Osteocyte (in vitro differentiated cells): ENCODE data around the gene KRT86. TPM values are rescaled to one million over a fixed set of nuclear protein-coding genes. Genes with fewer than 3 reads are reported as not detected.

Source experiments
- DNase-seq: peaks from one replicate; pipeline ENCODE4 v3.0.0; 2021; ENCODE audit warnings: mixed read lengths; ENCODE audit not compliant: unreplicated experiment; ENCODE audit errors: extremely low spot score
- H3K27ac Mint-ChIP-seq: one replicate; pipeline ENCODE4 v1.8.0; 2021; ENCODE audit warnings: mild to moderate bottlenecking, mixed read lengths; ENCODE audit not compliant: unreplicated experiment
- H3K27me3 Mint-ChIP-seq: one replicate; pipeline ENCODE4 v1.8.0; 2021; ENCODE audit warnings: mixed read lengths; ENCODE audit not compliant: unreplicated experiment
- H3K36me3 Mint-ChIP-seq: one replicate; pipeline ENCODE4 v1.8.0; 2021; ENCODE audit warnings: mixed read lengths; ENCODE audit not compliant: unreplicated experiment
- H3K4me1 Mint-ChIP-seq: one replicate; pipeline ENCODE4 v1.8.0; 2021; ENCODE audit warnings: mixed read lengths; ENCODE audit not compliant: unreplicated experiment
- H3K4me3 Mint-ChIP-seq: one replicate; pipeline ENCODE4 v1.8.0; 2021; ENCODE audit warnings: mild to moderate bottlenecking, moderate library complexity, mixed read lengths; ENCODE audit not compliant: unreplicated experiment
- H3K9me3 Mint-ChIP-seq: one replicate; pipeline ENCODE4 v1.8.0; 2021; ENCODE audit warnings: mixed read lengths; ENCODE audit not compliant: unreplicated experiment
- total RNA-seq: library from RNA; stranded (reverse); gene quantifications from 2 replicates; pipeline ENCODE4 v1.2.1, GENCODE V29; 2021
- TF ChIP-seq, protein P1 (sequence below): fragments of 200-600 bp; sonication (generic); IDR thresholded peaks from 2 replicates; pipeline ENCODE4 v1.5.0; 2021; ENCODE audit warnings: antibody characterized with exemption, mild to moderate bottlenecking, moderate library complexity

The KRT86 gene
- total RNA-seq, 1 donor from 2014 or later: 0.24 TPM

DNA sequence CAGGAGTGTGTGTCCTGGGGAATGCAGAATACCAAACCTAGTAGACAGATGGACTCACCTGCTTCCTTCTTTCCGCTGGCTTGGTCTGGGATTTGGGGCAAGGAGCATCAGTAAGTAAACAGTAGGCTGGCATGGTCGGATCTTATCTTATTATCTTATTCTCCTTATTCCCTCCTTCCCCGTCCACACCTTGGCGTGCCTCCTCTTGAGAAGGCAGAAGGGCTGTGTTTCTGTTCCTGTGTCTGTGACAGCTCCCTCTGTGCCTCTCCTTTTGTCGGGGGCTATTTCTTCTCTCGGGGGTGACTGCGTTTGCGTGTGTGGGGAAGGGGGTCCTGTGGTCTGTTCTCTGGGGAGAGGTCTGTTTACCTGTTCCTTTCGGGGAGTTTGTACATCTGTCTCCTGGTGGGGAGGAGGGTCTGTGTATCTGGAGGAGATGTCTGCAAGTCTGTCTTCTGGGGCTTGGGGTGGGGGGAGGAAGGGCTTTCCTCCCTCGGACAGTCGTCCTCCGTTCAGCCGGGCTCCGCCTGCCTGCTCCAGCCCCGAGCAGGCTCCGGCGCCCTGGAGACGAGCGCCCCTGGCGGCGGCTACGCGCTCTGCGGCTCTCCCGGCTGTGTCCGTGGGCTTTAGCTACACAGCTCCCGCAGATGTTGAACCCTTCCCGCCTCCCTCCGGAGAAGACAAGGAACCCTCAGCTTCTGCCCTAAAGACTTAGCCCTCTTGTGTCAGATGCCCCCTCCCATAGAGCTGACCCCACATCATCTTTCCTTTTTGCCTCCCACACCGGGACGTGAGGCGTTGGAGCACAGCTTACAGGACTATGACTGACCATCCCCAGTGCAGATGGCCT is 4.4 kb downstream of the KRT86 start:
- Mint-ChIP-seq H3K27me3 (peaks cover 5% of the 10 kb centered on the region), H3K27ac (peak overlapping the region; percentile 97), H3K36me3 (no peaks in the 10 kb centered on the region), H3K4me3 (peak overlapping the region; percentile 44), H3K9me3 (no peaks in the 10 kb centered on the region), H3K4me1 (peaks cover 52% of the 10 kb centered on the region)
- TF ChIP-seq, protein P1, sequence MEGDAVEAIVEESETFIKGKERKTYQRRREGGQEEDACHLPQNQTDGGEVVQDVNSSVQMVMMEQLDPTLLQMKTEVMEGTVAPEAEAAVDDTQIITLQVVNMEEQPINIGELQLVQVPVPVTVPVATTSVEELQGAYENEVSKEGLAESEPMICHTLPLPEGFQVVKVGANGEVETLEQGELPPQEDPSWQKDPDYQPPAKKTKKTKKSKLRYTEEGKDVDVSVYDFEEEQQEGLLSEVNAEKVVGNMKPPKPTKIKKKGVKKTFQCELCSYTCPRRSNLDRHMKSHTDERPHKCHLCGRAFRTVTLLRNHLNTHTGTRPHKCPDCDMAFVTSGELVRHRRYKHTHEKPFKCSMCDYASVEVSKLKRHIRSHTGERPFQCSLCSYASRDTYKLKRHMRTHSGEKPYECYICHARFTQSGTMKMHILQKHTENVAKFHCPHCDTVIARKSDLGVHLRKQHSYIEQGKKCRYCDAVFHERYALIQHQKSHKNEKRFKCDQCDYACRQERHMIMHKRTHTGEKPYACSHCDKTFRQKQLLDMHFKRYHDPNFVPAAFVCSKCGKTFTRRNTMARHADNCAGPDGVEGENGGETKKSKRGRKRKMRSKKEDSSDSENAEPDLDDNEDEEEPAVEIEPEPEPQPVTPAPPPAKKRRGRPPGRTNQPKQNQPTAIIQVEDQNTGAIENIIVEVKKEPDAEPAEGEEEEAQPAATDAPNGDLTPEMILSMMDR: peak; percentile 99
- DNase-seq: peak; percentile 94

DNA sequence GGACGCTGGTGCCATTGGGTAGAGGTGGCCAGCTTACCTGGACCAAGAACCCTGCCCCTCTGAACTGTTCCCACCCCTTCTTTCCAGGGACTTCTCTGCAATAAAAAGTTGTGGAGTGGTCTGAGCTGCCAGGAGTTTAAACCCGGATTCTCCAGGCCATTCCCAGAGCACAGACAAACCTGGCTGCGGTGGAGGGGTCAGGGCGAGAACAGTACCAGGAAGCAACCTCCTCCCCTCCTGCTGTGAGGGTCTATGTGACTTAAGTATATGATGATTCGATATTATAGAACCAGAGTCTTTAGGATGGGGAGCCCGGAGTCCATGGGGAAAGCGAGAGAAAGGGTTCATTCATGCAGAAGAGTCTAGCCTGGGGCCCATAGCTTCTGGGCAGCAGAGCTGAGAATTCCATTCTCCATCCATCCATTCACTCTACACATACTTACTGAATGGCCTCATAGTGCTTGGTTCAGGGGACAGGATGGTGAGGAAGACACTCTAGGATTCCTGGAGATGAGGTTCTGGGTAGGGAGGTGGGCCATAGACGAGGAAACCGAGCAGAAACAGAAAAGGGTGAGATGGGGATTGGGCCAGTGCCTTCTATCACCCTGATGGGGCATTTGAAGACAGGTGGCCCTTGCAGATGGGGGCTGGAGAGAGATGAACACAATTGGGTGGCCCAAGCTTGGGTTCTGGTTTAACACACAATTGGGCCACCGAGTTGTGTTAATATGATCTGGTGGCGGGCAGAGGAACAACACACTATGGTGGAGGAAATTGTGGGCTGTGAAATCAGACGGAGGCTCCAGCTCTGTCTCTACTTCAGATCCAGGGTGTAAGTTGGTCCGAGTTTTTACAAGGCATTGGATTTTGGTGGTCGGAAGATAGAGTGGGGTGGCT is 5.2 kb downstream of the KRT86 start:
- H3K27ac Mint-ChIP-seq: peak overlapping the region; percentile 97
- H3K27me3 Mint-ChIP-seq: peaks cover 3% of the 10 kb centered on the region
- H3K4me1 Mint-ChIP-seq: peaks cover 52% of the 10 kb centered on the region
- H3K9me3 Mint-ChIP-seq: no peaks in the 10 kb centered on the region
- H3K4me3 Mint-ChIP-seq: no peak overlapping the region
- no peaks in the 10 kb centered on the region for H3K36me3 Mint-ChIP-seq
- TF ChIP-seq, protein P1: no peak
- DNase-seq: peak; percentile 53

DNA sequence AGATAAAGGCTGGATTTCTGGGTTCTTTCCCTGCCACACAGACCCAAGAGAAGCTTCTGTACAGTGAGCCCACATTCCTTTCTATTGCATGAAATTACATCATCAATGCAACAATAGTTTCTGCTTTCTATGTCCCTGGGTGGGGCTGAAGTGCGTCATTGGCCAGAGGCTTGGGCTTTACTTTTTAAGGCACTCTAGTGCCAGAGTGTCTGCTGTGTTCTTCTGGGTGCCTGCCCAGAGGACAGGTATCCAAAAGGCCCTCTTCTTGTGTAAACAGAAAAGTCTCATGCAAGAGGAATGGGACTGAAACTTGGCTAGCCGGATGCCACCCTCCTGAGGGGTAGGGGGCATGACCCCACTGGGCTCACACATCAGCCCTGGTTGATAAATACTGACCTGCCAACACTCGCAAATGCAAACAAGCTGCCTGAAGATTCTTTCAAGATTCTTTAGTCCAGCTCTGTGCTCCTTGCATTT is 5.9 kb downstream of the KRT86 start:
- H3K4me1 Mint-ChIP-seq: peaks cover 52% of the 10 kb centered on the region
- peak overlapping the region; percentile 97 for H3K27ac Mint-ChIP-seq
- no peaks in the 10 kb centered on the region for H3K9me3 Mint-ChIP-seq
- H3K27me3 Mint-ChIP-seq: no peaks in the 10 kb centered on the region
- H3K36me3 Mint-ChIP-seq: no peaks in the 10 kb centered on the region
- TF ChIP-seq, protein P1: no peak
- no peak overlapping the region for H3K4me3 Mint-ChIP-seq
- DNase-seq: peak; percentile 83

DNA sequence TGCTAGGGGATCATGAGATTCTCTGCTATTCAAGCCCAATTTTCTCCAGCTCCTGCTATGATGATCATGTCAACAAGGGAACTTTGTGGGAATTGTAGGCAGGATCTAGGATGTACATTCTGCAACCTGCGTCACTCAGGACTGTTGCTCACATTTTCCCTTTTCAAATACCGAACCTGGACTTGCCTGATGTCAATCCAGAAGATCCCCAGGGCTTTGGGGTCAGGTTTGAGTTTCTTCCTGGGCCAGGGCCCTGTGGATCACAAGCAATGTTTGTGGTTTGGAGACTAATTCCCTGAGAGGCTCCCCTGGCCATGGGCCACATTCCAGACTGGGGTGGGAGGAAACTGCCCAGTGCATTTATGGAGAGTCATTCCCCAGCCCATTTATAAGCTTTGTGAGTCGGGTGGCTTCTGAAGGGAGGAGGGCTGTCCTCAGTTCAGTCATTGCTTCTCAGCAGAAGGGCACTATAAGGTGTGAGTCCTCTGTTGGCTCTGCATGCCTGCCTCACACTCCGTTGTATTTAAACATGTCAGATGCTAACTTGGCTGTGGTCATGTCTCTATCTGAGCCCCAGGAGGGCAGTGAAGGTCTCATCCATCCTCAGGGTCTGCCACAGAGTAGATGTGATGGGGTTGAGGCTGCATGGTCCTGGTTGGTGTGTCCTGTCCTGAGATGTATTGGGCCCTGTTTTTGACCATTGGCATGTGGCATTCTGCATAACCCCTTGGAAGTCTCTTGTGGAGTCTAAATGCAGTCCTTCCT is 6.5 kb downstream of the KRT86 start:
- peaks cover 52% of the 10 kb centered on the region for H3K4me1 Mint-ChIP-seq
- peak; percentile 92 for DNase-seq
- H3K27me3 Mint-ChIP-seq: no peaks in the 10 kb centered on the region
- no peaks in the 10 kb centered on the region for H3K9me3 Mint-ChIP-seq
- no peaks in the 10 kb centered on the region for H3K36me3 Mint-ChIP-seq
- H3K27ac Mint-ChIP-seq: peak overlapping the region; percentile 97
- H3K4me3 Mint-ChIP-seq: no peak overlapping the region
- TF ChIP-seq, protein P1: no peak
